ENCODE results near the gene SLC66A2.

GRCh38 chr18:79956276-79956675 lies 4.8 kb upstream of the SLC66A2 start:
- TF ChIP-seq GATA3 (IDR thresholded peaks at IDR 0.05; ENCODE audit: low read depth, low read length), result no peak
- no peak for TF ChIP-seq GATA2 (IDR thresholded peaks at IDR 0.05; ENCODE audit: low read depth, low read length)
